ENCODE results near the gene GDF3.

- TF ChIP-seq ETS1 (CRISPR knock-in tag; IDR thresholded peaks at IDR 0.05) (no peak), NFE2L1 (CRISPR knock-in tag; IDR thresholded peaks at IDR 0.05; ENCODE audit: borderline replicate concordance) (no peak), SMC3 (IDR thresholded peaks at IDR 0.05; ENCODE audit: low read length) (no peak), HCFC1 (IDR thresholded peaks at IDR 0.05; ENCODE audit: low read depth, low read length) (no peak), CTCF (CRISPR knock-in tag; IDR thresholded peaks at IDR 0.05) (no peak), ZNF572 (CRISPR knock-in tag; IDR thresholded peaks at IDR 0.05) (no peak), NR1H2 (CRISPR knock-in tag; IDR thresholded peaks at IDR 0.05; ENCODE audit: borderline replicate concordance, low read depth) (no peak), ZNF564 (CRISPR knock-in tag; IDR thresholded peaks at IDR 0.05) (no peak), NPAS2 (CRISPR knock-in tag; IDR thresholded peaks at IDR 0.05; ENCODE audit: borderline replicate concordance) (no peak), POLR2A (IDR thresholded peaks at IDR 0.05; ENCODE audit: insufficient read depth in 1 of 2, low read depth in 2 of 2, low read length in 2 of 2) (no peak), ZBTB20 (CRISPR knock-in tag; IDR thresholded peaks at IDR 0.05; ENCODE audit: borderline replicate concordance, low read depth) (no peak), ZKSCAN1 (IDR thresholded peaks at IDR 0.05; ENCODE audit: low read length) (no peak), KLF13 (CRISPR knock-in tag; IDR thresholded peaks at IDR 0.05) (no peak)
These were observed 45.5 kb downstream of the GDF3 start for GRCh38 chr12:7650091-7650490.

All from HepG2 (cell line).